Measurements from ENCODE around the gene DYNC2H1. TPM values are rescaled to one million over a fixed set of nuclear protein-coding genes. Genes with fewer than 3 reads are reported as not detected.

DYNC2H1 gene
- total RNA-seq, 1 experiment from 2014 or later: 17.2 TPM

- Mint-ChIP-seq H3K36me3 (peaks cover 3% of the 10 kb centered on the region; the same call in 1 of the 2 replicates), H3K4me1 (no peaks in the 10 kb centered on the region), H3K4me3 (no peak overlapping the region), H3K27me3 (ENCODE audit: low read depth) (no peaks in the 10 kb centered on the region), H3K27ac (no peak overlapping the region), H3K9me3 (no peaks in the 10 kb centered on the region)
- ChIA-PET CTCF (no interaction called here), POLR2A (no interaction called here)
- DNase-seq (ENCODE audit: low spot score) (no peak), ATAC-seq (no peak)
- no peak for TF ChIP-seq ZNF138 (CRISPR knock-in tag; conservative IDR thresholded peaks at IDR 0.05)
- no peak for TF ChIP-seq GTF2I (CRISPR knock-in tag; conservative IDR thresholded peaks at IDR 0.05)
- TF ChIP-seq ZNF425 (CRISPR knock-in tag; conservative IDR thresholded peaks at IDR 0.05): no peak
- no peak for TF ChIP-seq ZSCAN18 (CRISPR knock-in tag; IDR thresholded peaks at IDR 0.05)
- TF ChIP-seq E2F1 (CRISPR knock-in tag; IDR thresholded peaks at IDR 0.05): no peak
- no peak for TF ChIP-seq ZNF512 (CRISPR knock-in tag; IDR thresholded peaks at IDR 0.05; ENCODE audit: borderline replicate concordance)
- no peak for TF ChIP-seq MYBL2 (CRISPR knock-in tag; IDR thresholded peaks at IDR 0.05)
- no peak for TF ChIP-seq USF1 (CRISPR knock-in tag; IDR thresholded peaks at IDR 0.05)
- no peak for TF ChIP-seq CDX4 (CRISPR knock-in tag; IDR thresholded peaks at IDR 0.05; ENCODE audit: borderline replicate concordance)
- TF ChIP-seq CTCF (IDR thresholded peaks at IDR 0.05): no peak
- TF ChIP-seq FOXP4 (CRISPR knock-in tag; IDR thresholded peaks at IDR 0.05): no peak
- no peak for TF ChIP-seq GRHL2 (CRISPR knock-in tag; IDR thresholded peaks at IDR 0.05; ENCODE audit: insufficient replicate concordance, severe bottlenecking)
- TF ChIP-seq ZNF219 (CRISPR knock-in tag; IDR thresholded peaks at IDR 0.05; ENCODE audit: borderline replicate concordance): no peak
- TF ChIP-seq FOXJ3 (CRISPR knock-in tag; IDR thresholded peaks at IDR 0.05; ENCODE audit: borderline replicate concordance): no peak
- no peak for TF ChIP-seq CBFB (CRISPR knock-in tag; IDR thresholded peaks at IDR 0.05; ENCODE audit: low read depth)
- no peak for TF ChIP-seq JAZF1 (CRISPR knock-in tag; IDR thresholded peaks at IDR 0.05)
Measured at GRCh38 chr11:103164093-103164796, 55.0 kb downstream of the DYNC2H1 start.

Data from WTC11 (cell line).